Measurements from ENCODE around the gene TLR5.

Gene TLR5

DNA sequence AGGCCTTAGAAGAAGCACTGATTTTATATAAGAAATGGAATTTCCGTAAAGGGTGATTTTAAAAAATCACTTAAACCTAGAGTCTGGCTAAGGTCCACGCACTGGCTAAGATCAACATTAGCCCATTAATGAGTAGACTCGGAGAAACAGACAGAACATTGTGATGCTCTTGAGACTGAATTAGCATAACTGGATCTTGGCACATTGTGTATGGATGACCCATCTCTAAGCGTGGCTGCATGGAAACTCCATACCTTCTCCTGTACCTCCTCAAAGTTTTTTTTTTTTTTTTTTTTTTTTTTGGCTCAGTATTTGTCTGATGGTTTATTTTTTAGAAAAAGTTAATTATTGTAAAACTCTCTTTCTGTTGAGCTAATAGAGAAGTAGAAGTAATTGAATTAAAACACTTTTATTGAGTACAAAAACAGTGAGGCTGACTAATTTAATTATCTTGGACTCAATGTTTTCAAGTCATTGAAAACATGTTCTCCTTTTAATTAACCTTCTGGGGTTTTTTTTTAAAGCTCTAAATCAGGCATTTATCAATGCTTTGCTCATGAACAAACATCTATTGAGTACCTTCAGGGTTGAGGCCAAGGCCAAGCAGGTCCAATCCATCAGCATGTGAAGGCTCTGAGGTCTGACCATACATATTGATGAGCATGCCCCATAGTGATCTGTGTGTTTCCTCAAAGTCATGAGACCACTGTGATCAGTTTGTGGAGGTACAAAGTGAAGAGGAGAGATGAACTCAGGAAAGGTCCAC lies 74.0 kb downstream of the TLR5 start:
- H2AFZ ChIP-seq (ENCODE audit: low read depth, low read length): no peak overlapping the region
- H3K36me3 ChIP-seq (ENCODE audit: insufficient read depth, low read length): no peaks in the 10 kb centered on the region
- H3K9me3 ChIP-seq (ENCODE audit: low read length): no peaks in the 10 kb centered on the region
- no peak overlapping the region for H3K4me3 ChIP-seq (ENCODE audit: low read length)
- H3K4me1 ChIP-seq (ENCODE audit: insufficient read depth, low read length): no peaks in the 10 kb centered on the region
- H3K27me3 ChIP-seq (ENCODE audit: insufficient read depth, low read length): no peaks in the 10 kb centered on the region

DNA sequence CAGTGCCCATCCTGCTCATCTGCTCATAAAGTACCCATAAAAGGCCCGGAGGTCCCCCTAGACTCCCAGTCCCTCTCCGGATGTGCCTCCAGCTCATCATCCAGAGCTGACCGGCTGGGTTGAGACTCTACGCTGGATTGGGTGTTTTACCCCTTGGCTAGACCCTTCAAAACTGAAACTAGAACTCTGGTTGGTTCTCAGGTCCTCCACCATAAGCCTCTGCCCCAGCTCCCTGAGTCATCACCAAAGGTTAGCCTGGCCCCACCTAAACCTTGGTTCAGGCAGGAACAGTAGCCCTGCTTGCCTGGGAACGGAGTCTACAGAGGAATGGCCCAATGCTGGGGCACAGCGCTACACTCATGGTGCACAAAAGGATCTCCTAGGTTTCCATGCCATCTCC lies 75.1 kb downstream of the TLR5 start:
- no peaks in the 10 kb centered on the region for H3K27me3 ChIP-seq (ENCODE audit: insufficient read depth, low read length)
- H2AFZ ChIP-seq (ENCODE audit: low read depth, low read length): no peak overlapping the region
- no peaks in the 10 kb centered on the region for H3K36me3 ChIP-seq (ENCODE audit: insufficient read depth, low read length)
- H3K4me1 ChIP-seq (ENCODE audit: insufficient read depth, low read length): no peaks in the 10 kb centered on the region
- H3K4me3 ChIP-seq (ENCODE audit: low read length): no peak overlapping the region
- H3K9me3 ChIP-seq (ENCODE audit: low read length): no peaks in the 10 kb centered on the region

DNA sequence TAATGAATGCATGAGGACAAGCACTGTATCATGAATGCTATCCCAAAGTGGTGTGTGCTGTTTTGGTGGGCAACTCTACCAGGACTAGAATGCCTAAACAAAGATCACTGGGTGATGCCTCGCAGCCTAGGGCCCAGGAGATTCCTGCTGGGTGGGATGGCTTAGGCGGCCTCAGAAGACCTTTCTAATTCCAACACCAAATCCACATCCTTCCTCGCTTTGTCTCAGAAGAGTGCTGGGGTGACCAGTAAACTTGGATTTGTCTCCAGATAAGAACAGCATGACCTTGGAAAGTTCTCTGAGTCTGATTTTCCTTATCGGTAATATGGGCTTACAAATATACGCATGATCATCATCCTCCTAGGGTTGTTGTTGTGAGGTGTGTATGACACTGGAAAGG lies 76.6 kb downstream of the TLR5 start:
- Histone ChIP-seq H3K4me3 (ENCODE audit: low read length) (no peak overlapping the region), H2AFZ (ENCODE audit: low read depth, low read length) (no peak overlapping the region), H3K27me3 (ENCODE audit: insufficient read depth, low read length) (no peaks in the 10 kb centered on the region), H3K9me3 (ENCODE audit: low read length) (no peaks in the 10 kb centered on the region), H3K36me3 (ENCODE audit: insufficient read depth, low read length) (no peaks in the 10 kb centered on the region), H3K4me1 (ENCODE audit: insufficient read depth, low read length) (no peaks in the 10 kb centered on the region)

DNA sequence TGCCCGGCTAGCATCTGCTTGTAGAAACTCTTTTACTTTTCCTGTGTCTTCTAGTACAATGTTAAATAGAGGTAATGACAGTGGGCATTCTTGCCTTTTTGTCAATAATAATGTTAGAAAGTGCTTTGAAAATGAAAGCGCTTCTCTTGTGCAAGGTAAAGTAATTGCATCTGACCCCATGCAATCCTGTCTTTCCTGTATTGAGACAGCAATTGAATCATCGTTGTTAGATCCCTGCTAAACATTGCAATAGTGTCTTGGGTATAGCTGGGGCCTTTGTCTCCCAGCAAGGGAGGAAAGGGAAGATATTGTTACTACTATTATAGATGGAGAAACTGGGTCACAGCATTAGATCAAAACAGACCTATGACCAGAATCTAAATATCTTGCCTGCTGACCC lies 80.9 kb downstream of the TLR5 start:
- Histone ChIP-seq H3K9me3 (ENCODE audit: low read length) (no peaks in the 10 kb centered on the region), H3K27me3 (ENCODE audit: insufficient read depth, low read length) (no peaks in the 10 kb centered on the region), H3K4me1 (ENCODE audit: insufficient read depth, low read length) (no peaks in the 10 kb centered on the region), H2AFZ (ENCODE audit: low read depth, low read length) (no peak overlapping the region), H3K4me3 (ENCODE audit: low read length) (no peak overlapping the region), H3K36me3 (ENCODE audit: insufficient read depth, low read length) (no peaks in the 10 kb centered on the region)

DNA sequence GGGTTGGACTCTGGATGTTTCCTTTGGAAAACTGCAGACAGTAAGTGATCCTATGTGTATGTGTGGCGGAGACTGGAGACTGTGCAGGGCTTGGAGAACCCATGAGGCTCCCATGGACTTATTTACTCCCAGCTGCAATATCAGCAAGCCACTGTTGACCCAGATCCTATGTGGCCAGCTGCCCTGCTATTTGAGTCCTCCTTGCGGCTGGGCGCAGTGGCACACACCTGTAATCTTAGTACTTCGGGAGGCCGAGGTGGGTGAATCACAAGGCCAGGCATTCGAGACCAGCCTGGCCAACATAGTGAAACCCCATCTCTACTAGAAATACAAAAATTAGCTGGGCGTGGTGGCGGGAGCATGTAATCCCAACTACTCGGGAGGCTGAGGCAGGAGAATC lies 83.5 kb downstream of the TLR5 start:
- Histone ChIP-seq H3K36me3 (ENCODE audit: insufficient read depth, low read length) (no peaks in the 10 kb centered on the region), H3K9me3 (ENCODE audit: low read length) (no peaks in the 10 kb centered on the region), H3K4me3 (ENCODE audit: low read length) (no peak overlapping the region), H2AFZ (ENCODE audit: low read depth, low read length) (no peak overlapping the region), H3K27me3 (ENCODE audit: insufficient read depth, low read length) (peaks cover 2% of the 10 kb centered on the region), H3K4me1 (ENCODE audit: insufficient read depth, low read length) (no peaks in the 10 kb centered on the region)

All from neuron (in vitro differentiated cells).